ENCODE measurements around the gene YTHDC1. TPM values are rescaled to one million over a fixed set of nuclear protein-coding genes. Genes with fewer than 3 reads are reported as not detected.
A peak's percentile ranks its signal among the peaks of the same experiment; 100 is the strongest.

YTHDC1 gene
- total and polyA plus RNA-seq, 2 experiments from 2014 or later, result 29.8 to 38.0 TPM

- Histone ChIP-seq H3K36me3 (ENCODE audit: low read depth) (no peaks in the 10 kb centered on the region), H3K9me3 (ENCODE audit: low read depth) (no peaks in the 10 kb centered on the region), H3K79me2 (ENCODE audit: insufficient read depth) (no peaks in the 10 kb centered on the region), H4K20me1 (ENCODE audit: insufficient read depth) (no peaks in the 10 kb centered on the region), H3K9ac (no peak overlapping the region), H3K9me2 (ENCODE audit: insufficient read depth) (no peaks in the 10 kb centered on the region), H3K4me1 (ENCODE audit: insufficient read depth) (no peaks in the 10 kb centered on the region), H3K4me3 (no peak overlapping the region), H2AFZ (no peak overlapping the region), H3K4me2 (ENCODE audit: unreplicated experiment) (no peak overlapping the region), H3F3A (ENCODE audit: insufficient read depth) (no peaks in the 10 kb centered on the region), H3K27me3 (replicated peaks; ENCODE audit: insufficient read depth) (no peaks in the 10 kb centered on the region; the same call in 1 of the 2 replicates), H3K27ac (no peak overlapping the region)
- no peak for DNase-seq
- TF ChIP-seq EZH2 (IDR thresholded peaks at IDR 0.05; ENCODE audit: insufficient read depth, poor library complexity, severe bottlenecking) (no peak), EZH2phosphoT487 (IDR thresholded peaks at IDR 0.05; ENCODE audit: insufficient read depth, low read depth) (no peak)
- WGBS, 2 experiments (ENCODE audit: low coverage in 1 of 2, low lambda C conversion rate in 2 of 2, missing lambda C conversion rate in 2 of 2), result 18 to 55% methylated on average over 1 of the region's 1 CpG
- in situ Hi-C loops (cut with MboI), result no loop called here
Measured at GRCh38 chr4:68291256-68291655, 58.6 kb downstream of the YTHDC1 start.

- no peak for DNase-seq
- H3K36me3 ChIP-seq (ENCODE audit: low read depth), result no peaks in the 10 kb centered on the region
- WGBS, 2 experiments (ENCODE audit: low coverage in 1 of 2, low lambda C conversion rate in 2 of 2, missing lambda C conversion rate in 2 of 2), result 30% methylated on average over 2 of the region's 2 CpGs
- H3K4me2 ChIP-seq (ENCODE audit: unreplicated experiment), result no peak overlapping the region
- H2AFZ ChIP-seq, result peak overlapping the region; percentile 62; the same call in 1 of the 2 replicates
- H3F3A ChIP-seq (ENCODE audit: insufficient read depth), result no peaks in the 10 kb centered on the region
- no peaks in the 10 kb centered on the region for H3K9me3 ChIP-seq (ENCODE audit: low read depth)
- no peak overlapping the region for H3K27ac ChIP-seq
- in situ Hi-C loops (cut with MboI), result no loop called here
- H3K9me2 ChIP-seq (ENCODE audit: insufficient read depth), result no peaks in the 10 kb centered on the region
- no peaks in the 10 kb centered on the region for H4K20me1 ChIP-seq (ENCODE audit: insufficient read depth)
- H3K9ac ChIP-seq, result no peak overlapping the region
- H3K79me2 ChIP-seq (ENCODE audit: insufficient read depth), result no peaks in the 10 kb centered on the region
- H3K27me3 ChIP-seq (replicated peaks; ENCODE audit: insufficient read depth), result no peaks in the 10 kb centered on the region
- TF ChIP-seq EZH2 (IDR thresholded peaks at IDR 0.05; ENCODE audit: insufficient read depth, poor library complexity, severe bottlenecking) (no peak), EZH2phosphoT487 (IDR thresholded peaks at IDR 0.05; ENCODE audit: insufficient read depth, low read depth) (no peak)
- H3K4me3 ChIP-seq, result no peak overlapping the region
- H3K4me1 ChIP-seq (ENCODE audit: insufficient read depth), result no peaks in the 10 kb centered on the region
Measured at GRCh38 chr4:68288393-68288740, 61.5 kb downstream of the YTHDC1 start.

GRCh38 chr4:68287704-68288392 lies 62.0 kb downstream of the YTHDC1 start:
- in situ Hi-C loops (cut with MboI), result no loop called here
- no peaks in the 10 kb centered on the region for H3K36me3 ChIP-seq (ENCODE audit: low read depth)
- 48 to 50% methylated on average over 3 of the region's 3 CpGs for WGBS, 2 experiments (ENCODE audit: low coverage in 1 of 2, low lambda C conversion rate in 2 of 2, missing lambda C conversion rate in 2 of 2)
- no peak overlapping the region for H3K4me2 ChIP-seq (ENCODE audit: unreplicated experiment)
- H3K27me3 ChIP-seq (replicated peaks; ENCODE audit: insufficient read depth), result no peaks in the 10 kb centered on the region
- H3K9me3 ChIP-seq (ENCODE audit: low read depth), result no peaks in the 10 kb centered on the region
- TF ChIP-seq EZH2phosphoT487 (IDR thresholded peaks at IDR 0.05; ENCODE audit: insufficient read depth, low read depth) (no peak), EZH2 (IDR thresholded peaks at IDR 0.05; ENCODE audit: insufficient read depth, poor library complexity, severe bottlenecking) (no peak)
- no peak overlapping the region for H3K9ac ChIP-seq
- H3K79me2 ChIP-seq (ENCODE audit: insufficient read depth), result no peaks in the 10 kb centered on the region
- H3F3A ChIP-seq (ENCODE audit: insufficient read depth), result no peaks in the 10 kb centered on the region
- no peaks in the 10 kb centered on the region for H3K4me1 ChIP-seq (ENCODE audit: insufficient read depth)
- H4K20me1 ChIP-seq (ENCODE audit: insufficient read depth), result no peaks in the 10 kb centered on the region
- H3K9me2 ChIP-seq (ENCODE audit: insufficient read depth), result no peaks in the 10 kb centered on the region
- H2AFZ ChIP-seq, result peak overlapping the region; percentile 33; the same call in 1 of the 2 replicates
- H3K4me3 ChIP-seq, result no peak overlapping the region
- DNase-seq, result no peak
- no peak overlapping the region for H3K27ac ChIP-seq

DNA sequence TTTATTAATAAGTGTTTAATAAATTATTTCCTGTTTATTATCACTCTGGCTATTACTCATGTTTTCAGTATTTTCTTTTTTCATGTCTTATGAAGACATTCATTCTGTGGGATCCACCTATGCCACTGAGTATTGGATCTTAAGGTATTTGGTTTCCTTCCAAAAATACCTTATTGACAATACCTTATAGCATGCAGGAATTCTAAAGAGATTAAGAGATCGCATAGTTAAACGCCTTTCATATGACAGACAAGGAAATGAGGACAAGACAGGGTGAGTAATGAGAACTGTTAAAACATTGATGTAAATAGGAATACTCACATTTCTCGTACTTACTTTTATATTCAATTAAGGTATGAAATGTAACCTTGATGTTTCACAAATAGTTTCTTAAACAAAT lies 66.2 kb downstream of the YTHDC1 start:
- H3K9ac ChIP-seq, result no peak overlapping the region
- no peaks in the 10 kb centered on the region for H3K27me3 ChIP-seq (replicated peaks; ENCODE audit: insufficient read depth)
- H3K36me3 ChIP-seq (ENCODE audit: low read depth), result no peaks in the 10 kb centered on the region
- WGBS, 2 experiments (ENCODE audit: low coverage in 1 of 2, low lambda C conversion rate in 2 of 2, missing lambda C conversion rate in 2 of 2), result 66 to 71% methylated on average over 3 of the region's 3 CpGs
- TF ChIP-seq EZH2 (IDR thresholded peaks at IDR 0.05; ENCODE audit: insufficient read depth, poor library complexity, severe bottlenecking) (no peak), EZH2phosphoT487 (IDR thresholded peaks at IDR 0.05; ENCODE audit: insufficient read depth, low read depth) (no peak)
- no peaks in the 10 kb centered on the region for H3K9me3 ChIP-seq (ENCODE audit: low read depth)
- no peaks in the 10 kb centered on the region for H3K9me2 ChIP-seq (ENCODE audit: insufficient read depth)
- no peak overlapping the region for H3K4me2 ChIP-seq (ENCODE audit: unreplicated experiment)
- H2AFZ ChIP-seq, result no peak overlapping the region
- H3K4me1 ChIP-seq (ENCODE audit: insufficient read depth), result no peaks in the 10 kb centered on the region
- no peak for DNase-seq
- no peaks in the 10 kb centered on the region for H3F3A ChIP-seq (ENCODE audit: insufficient read depth)
- H3K4me3 ChIP-seq, result no peak overlapping the region
- no peaks in the 10 kb centered on the region for H4K20me1 ChIP-seq (ENCODE audit: insufficient read depth)
- H3K79me2 ChIP-seq (ENCODE audit: insufficient read depth), result no peaks in the 10 kb centered on the region
- no peak overlapping the region for H3K27ac ChIP-seq
- in situ Hi-C loops (cut with MboI), result no loop called here

Measured in GM23248 (cell line).